Bronchial epithelial cell (primary cell): Measurements from ENCODE around the gene SMAD3. TPM values are rescaled to one million over a fixed set of nuclear protein-coding genes. Genes with fewer than 3 reads are reported as not detected.

Experiments used
- DNase-seq: peaks from one replicate; pipeline ENCODE4 v3.0.0-alpha.2; 2010; ENCODE audit warnings: low read depth
- FAIRE-seq: peaks from 2 replicates; lab custom pipeline; 2011; peaks lifted over from hg19 to GRCh38; lab: Jason Lieb, UNC
- H3K27me3 ChIP-seq: 2 replicates; pipeline ENCODE4 v1.5.1; 2011; ENCODE audit warnings: low read length; ENCODE audit not compliant: control insufficient read depth, insufficient read depth
- H3K36me3 ChIP-seq: 2 replicates; pipeline ENCODE4 v1.5.1; 2011; ENCODE audit warnings: low read length; ENCODE audit not compliant: control insufficient read depth, insufficient read depth
- H3K4me3 ChIP-seq: 2 replicates; pipeline ENCODE4 v1.5.1; 2011; ENCODE audit warnings: mild to moderate bottlenecking, low read depth, low read length, control low read depth
- CTCF ChIP-seq: IDR thresholded peaks from 2 replicates; pipeline ENCODE4 v1.5.1; 2011; ENCODE audit warnings: mild to moderate bottlenecking, moderate library complexity, low read length, control low read depth, inconsistent platforms; ENCODE audit not compliant: insufficient read depth, severe bottlenecking
- total RNA-seq: library from RNA; depleted of rRNA; stranded (reverse); fragments of >200 nt; gene quantifications from 2 replicates; pipeline ENCODE4 v1.2.1, GENCODE V29; 2014

SMAD3 gene
- total RNA-seq, 1 donor from 2014 or later = 9.5 TPM

DNA sequence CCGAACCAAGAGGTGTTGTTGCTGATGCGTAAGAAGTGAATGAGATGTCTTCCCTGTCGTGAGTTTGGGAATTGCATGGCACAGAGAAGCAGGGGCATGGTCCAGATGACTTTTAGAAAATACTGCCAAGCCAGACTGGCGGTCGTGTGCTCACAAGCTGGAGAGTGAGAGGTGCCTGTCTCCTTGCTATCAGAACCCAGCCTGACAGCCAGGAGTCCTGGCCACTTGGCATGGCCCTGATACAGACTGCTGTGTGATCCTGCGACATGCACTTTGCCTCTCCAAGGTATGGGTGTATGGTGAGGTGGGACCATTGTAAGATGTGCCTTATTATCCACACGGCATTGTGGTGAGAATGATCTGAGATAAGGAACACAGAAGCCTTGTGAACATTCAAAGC, 93.0 kb downstream of the SMAD3 start:
- no peak for TF ChIP-seq CTCF
- Histone ChIP-seq H3K36me3 (peaks cover 3% of the 10 kb centered on the region), H3K27me3 (no peaks in the 10 kb centered on the region), H3K4me3 (no peak overlapping the region)
- FAIRE-seq (no peak), DNase-seq (no peak)

- no peak for TF ChIP-seq CTCF
- FAIRE-seq (no peak), DNase-seq (no peak)
Measured at GRCh38 chr15:67161412-67161811, 96.0 kb downstream of the SMAD3 start.

DNA sequence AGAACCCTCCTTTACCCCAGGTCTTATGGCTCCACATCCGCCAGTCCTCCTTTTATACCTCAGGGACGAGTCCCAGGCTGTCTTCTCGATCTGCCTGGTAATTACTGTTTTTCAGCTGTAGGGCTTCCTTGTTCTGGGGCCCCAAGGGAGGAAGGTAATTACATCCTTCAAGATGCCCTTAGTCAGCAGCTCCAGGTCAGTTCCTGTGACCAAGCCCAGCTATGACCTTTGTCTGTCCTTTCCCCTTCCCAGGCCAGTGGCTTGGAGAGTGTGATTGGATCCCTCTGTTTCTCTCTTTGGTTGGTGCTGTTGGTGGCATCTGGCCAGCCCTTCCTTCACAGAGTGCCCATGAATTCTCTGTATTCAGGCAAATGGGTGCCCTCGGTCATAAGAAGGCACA, 96.5 kb downstream of the SMAD3 start:
- no peak for DNase-seq
- Histone ChIP-seq H3K4me3 (no peak overlapping the region), H3K36me3 (peaks cover 9% of the 10 kb centered on the region), H3K27me3 (no peaks in the 10 kb centered on the region)
- no peak for FAIRE-seq
- no peak for TF ChIP-seq CTCF

More at GRCh38 chr15:67161412-67161811, 96.0 kb downstream of the SMAD3 start:
- H3K36me3 ChIP-seq = peaks cover 6% of the 10 kb centered on the region
- H3K27me3 ChIP-seq = no peaks in the 10 kb centered on the region
- no peak overlapping the region for H3K4me3 ChIP-seq

DNA sequence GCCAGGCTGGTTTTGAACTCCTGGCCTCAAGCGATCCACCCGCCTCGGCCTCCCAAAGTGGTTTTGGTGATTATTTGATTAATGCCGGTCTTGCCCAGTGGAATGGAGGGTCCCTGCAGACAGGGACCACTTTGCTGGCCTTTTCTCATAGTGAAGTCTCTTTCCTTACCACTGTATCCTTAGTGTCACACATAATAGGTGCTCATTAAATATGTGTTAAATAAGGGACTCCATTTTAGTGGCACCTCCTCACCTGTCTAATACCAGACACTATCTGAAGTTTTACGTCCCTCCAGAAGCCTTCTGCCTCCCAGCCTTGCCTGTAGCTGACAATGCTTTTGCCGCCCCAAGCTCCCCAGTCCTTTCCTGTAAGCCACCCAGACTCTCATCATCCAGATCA, 97.8 kb downstream of the SMAD3 start:
- no peak for DNase-seq
- H3K4me3 ChIP-seq = no peak overlapping the region
- peaks cover 16% of the 10 kb centered on the region for H3K36me3 ChIP-seq
- FAIRE-seq = no peak
- no peak for TF ChIP-seq CTCF
- H3K27me3 ChIP-seq = no peaks in the 10 kb centered on the region

- no peak for TF ChIP-seq CTCF
- Histone ChIP-seq H3K36me3 (peaks cover 18% of the 10 kb centered on the region), H3K4me3 (no peak overlapping the region), H3K27me3 (no peaks in the 10 kb centered on the region)
- no peak for FAIRE-seq
- DNase-seq = peak; percentile 29
Measured at GRCh38 chr15:67164401-67164791, 99.0 kb downstream of the SMAD3 start.

DNA sequence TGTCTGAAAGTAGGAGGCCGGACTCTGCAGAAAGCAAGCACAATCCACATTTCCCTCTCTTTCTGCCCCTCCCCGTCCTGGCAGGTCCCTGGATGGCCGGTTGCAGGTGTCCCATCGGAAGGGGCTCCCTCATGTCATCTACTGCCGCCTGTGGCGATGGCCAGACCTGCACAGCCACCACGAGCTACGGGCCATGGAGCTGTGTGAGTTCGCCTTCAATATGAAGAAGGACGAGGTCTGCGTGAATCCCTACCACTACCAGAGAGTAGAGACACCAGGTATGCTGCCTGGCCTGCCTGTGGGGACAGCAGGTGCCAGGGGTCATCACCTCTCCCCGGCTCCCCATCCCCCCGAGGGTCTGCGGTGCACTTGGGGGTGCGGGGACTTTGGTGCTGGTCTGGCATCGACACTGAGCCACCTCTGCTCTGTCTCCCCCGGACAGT, 99.4 kb downstream of the SMAD3 start:
- no peak for DNase-seq
- H3K4me3 ChIP-seq = no peak overlapping the region
- no peak for TF ChIP-seq CTCF
- no peaks in the 10 kb centered on the region for H3K27me3 ChIP-seq
- peaks cover 19% of the 10 kb centered on the region for H3K36me3 ChIP-seq
- no peak for FAIRE-seq
